GM21825 (cell line): ENCODE data around the gene APBA1.

Experiments
- ATAC-seq: cut with Tn5 transposase; IDR thresholded peaks from one replicate; pipeline ENCODE4 v1.9.1; 2021; ENCODE audit warnings: mild to moderate bottlenecking, moderate library complexity; ENCODE audit not compliant: unreplicated experiment

Gene APBA1

DNA sequence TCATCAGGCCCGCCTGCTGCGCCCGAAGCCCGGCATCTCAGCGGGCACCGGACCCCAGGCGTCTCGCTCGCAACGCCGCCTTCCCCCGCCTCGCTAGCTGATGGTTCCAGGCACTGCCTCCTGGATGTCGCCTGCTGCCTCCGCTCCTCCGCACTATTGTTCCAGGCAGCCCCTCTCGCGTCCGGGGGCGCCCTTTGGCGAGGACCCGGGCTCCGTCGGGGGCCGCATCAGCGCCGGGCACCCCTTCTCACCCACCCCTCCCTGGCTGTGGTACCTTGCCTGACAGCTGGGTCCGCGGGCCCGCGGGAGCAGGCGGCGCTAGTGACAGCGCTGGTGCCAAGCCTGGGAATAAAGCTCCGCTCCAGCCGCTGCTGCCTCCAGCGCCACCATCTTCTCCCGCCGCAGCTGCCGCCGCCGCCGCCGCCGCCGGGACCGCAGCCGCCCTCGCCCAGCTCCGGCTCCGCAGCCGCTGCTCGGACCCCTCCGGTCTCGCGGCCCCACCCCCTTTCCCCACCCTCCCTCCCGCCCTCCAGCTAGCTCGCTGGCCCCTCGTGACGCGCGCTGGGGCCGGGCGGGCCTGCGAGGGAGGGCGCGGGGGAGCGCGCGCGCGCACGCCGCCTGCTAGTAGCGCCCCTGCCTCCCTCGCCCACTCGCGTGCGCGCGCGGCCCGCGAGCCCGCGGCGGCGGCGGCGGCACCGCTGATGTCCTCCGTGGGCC lies at the start of gene APBA1:
TSS of gene APBA1 (minus strand) at position 493 of the 717 bp plus-strand sequence.
- ATAC-seq, result peak; percentile 32

DNA sequence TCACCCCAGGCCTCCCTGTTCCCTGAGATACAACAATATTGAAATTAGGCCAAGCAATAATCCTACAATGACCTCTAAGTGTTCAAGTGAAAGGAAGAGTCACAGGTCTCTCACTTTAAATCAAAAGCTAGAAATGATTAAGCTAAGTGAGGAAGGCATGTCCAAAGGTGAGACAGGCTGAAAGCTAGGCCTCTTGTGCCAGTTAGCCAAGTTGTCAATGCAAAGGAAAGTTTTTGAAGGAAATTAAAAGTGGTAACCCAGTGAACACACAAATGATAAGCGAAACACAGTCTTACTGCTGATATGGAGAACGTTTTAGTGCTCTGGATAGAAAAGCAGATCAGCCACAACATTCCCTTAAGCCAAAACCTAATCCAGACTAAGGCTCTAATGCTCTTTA lies 47.8 kb upstream of the APBA1 start:
- no peak for ATAC-seq

DNA sequence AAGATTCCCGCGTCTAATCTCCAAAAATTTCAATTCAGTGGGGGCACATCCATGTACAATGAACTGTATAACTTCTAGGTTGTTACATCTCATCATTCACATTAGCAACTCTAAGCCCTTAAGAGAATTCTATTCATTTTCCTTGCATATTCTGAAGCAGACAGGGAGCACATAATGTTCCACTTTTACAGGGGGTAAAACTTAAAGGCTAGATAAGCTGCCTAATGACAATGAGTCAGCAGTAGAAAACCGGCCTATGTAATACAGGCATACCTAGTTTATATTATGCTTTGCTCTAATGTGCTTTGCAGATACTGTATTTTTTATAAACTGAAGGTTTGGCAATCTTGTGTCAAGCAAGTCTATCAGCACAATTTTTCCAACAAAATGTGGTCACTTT lies 47.2 kb upstream of the APBA1 start:
- ATAC-seq, result no peak

DNA sequence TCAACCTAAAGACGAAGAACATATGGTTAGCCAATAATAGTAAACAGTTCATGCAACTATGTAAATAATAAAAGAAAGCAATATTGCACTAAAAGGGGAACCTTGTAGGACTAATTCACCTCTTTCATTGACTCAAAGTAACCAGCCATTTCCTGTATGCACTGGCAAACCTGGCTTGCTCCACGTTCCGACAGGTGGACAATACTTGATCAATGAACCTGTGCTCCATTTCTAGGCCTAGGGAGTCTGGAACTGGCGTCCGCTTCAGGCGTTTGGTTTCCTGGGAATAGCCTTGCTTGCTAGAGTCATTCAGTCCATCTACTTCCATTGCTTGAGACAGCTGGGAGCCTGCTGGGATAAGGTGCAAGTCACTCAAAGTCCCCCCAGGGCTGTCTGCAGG lies 46.0 kb upstream of the APBA1 start:
- no peak for ATAC-seq

DNA sequence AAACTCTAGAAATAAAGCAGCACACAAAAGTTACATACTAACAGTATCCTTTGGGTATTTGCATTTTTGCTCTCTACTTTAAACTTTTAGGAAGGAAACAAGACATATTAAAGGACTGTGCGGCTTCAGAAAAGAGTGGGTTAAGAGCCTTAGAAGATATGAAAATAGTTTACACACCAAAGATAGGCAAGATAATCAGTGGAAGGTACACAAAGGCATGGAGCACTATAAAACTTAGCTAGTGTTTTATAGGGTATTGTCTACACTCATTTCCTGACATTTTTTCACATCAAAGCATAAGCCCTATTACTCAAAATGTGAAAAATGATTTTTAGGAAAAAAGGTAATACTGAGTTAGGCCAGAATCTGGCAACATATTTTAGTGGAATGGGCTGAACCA lies 43.7 kb upstream of the APBA1 start:
- no peak for ATAC-seq

DNA sequence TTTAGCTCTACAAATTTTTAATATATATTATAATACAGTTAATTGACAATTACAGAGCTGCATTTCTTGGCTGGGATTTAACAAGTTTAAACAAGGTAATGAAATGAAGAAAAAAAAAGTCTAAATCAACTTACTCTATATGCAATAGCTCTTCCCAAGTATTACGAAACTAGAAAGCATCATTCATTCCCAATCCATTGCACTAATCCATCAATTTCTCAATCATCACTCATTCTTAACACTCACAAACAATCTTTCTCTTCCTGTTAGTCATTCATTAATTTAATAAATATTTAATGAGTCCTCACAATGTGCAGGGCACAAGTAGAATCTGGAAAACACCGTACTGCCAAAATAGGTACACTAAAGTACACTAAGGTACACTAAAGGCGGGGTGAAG lies 42.9 kb upstream of the APBA1 start:
- ATAC-seq, result no peak

DNA sequence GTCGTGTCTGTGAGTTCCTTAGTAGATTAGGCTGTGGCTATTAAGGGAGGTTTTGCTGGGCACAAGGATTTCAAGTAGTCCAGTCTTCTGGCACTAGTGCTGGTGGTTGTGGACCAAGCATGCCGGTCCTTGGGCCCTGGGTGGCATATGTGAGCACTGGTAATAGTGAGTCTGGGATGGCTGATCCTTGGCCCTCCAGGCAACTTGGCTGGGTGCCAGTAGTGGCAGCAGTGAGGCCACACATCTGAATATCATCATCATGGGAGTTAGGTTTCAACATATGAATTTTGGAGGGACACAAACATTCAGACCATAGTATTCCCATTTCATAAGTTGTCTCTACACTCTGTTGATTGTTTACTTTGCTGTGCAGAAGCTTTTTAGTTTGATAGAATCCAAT lies 25.3 kb upstream of the APBA1 start:
- ATAC-seq, result no peak

DNA sequence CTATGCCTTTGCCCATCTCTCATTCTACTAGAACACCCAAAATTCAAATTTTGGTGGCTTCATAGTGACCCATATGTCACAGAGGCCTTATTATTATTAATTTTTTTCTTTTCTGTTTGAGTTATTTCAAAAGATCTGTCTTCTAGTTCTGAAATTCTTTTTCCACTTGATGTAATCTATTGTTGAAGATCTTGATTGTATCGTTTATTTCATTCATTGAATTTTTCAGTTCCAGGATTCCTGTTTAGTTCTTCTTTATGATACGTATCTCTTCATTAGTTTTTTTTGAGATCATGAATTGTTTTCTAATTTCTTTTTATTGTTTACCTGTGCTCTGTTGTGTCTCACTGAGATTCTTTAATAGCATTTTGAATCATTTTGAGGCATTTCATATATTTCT lies 24.6 kb upstream of the APBA1 start:
- no peak for ATAC-seq

DNA sequence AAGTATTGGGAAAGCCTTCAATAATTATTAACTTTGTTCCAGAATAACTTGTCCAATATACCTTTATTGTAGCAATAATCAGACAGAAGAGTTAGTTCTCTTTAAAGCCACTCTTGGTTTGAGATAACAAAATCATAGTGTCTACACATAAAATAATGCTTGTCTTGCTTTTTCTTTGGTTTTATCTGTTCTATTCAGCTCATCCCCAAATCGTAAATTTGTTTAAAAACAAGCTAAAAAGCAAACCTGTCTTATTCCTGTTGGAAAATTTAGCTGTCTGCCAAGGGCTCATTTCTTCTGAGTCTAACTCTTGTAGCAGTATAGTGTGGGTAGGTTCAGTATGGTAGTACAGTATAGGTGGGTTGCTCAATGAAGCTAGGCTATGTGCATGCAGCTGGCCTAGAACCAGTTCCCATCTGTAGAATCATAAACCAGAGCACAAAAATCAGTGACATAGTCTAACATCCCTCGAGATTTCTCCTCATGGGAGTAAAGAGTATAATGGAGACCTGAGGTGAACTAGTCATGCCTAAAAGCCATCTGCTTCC lies 17.9 kb upstream of the APBA1 start:
- ATAC-seq, result no peak

DNA sequence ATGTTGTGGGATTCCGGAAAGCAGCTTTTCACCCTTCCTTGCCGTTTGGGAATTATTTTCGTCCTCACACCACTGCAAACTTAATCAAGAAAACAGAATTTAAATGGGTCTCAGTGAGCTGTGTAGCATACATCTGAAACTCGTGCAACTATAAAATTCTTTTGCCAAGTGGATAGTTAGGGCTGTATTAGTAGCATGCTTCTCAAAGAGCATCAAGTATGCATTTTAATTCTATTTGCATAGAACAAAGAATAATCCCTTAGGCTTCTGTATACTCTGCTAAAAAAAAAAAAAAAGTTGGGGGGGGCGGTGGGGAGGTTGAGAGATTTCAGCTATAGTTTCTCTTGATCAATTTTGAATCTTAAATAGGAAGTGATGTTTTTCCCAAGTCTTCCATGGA lies 11.8 kb upstream of the APBA1 start:
- no peak for ATAC-seq

DNA sequence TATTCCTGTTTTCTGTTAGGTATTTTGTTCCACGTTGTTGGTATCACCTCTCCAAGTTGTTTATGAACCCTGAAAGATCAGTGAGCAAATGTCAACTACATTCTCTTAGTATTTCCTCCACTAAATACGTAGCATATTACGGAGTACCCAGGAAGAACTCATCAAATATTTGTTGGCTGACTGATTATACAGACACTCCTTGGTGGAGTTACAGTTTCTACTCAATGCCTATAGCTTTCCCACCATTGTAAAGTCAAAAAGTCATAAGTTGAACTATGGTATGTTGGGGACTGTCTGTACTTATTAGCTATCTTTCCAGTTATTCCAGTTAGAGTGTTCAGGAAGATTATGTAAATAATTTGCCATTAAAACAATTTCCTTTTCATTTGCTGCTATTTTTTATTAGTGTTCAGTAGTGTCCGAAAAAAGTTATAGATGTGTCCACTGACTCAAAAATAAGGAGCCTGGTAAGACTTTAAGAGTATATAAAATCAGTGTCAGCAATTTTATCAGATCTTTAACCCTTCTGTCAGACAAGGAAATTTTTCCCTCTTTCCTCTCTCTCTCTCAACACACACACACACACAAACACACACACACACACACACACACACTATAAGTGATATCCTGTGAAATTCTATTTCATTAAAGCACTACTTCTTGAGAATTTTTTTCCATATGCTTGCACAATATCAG lies 6.8 kb upstream of the APBA1 start:
- ATAC-seq, result no peak

DNA sequence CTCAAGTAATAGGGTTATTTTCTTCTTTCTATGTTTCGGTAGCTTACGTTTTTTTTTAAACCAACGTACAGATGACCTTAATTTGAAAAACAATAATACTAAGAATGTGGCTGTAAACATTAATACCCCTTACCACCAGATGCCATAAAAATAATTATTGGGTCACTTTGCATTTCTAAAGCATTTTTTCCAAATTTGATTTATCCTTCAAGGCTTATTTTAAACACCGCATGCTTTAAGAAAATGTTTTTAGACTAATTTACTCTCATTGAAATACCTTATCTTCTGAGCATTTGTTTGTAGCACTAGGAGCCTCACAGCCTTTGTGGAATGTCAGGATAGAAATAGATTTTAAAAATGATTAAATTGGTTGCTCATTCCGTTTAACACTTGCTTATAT lies 5.8 kb upstream of the APBA1 start:
- no peak for ATAC-seq

DNA sequence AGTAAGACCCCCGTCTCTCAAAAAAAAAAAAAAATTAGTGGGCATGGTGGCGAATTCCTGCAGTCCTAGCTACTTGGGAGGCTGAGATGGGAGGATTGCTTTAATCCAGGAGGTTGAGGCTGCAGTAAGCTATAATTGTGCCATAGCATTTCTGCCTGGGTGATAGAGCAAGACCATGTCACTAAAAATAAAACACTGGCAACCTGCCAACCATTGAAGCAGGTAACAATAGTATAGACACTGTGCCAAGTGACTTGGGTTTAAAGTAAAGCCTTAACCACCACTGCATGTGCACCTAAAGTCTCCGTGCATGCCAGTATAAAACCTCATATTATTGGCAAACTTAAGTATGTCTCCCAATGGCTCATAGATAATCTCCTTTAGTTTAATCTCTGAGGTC lies 3.4 kb upstream of the APBA1 start:
- ATAC-seq, result no peak

DNA sequence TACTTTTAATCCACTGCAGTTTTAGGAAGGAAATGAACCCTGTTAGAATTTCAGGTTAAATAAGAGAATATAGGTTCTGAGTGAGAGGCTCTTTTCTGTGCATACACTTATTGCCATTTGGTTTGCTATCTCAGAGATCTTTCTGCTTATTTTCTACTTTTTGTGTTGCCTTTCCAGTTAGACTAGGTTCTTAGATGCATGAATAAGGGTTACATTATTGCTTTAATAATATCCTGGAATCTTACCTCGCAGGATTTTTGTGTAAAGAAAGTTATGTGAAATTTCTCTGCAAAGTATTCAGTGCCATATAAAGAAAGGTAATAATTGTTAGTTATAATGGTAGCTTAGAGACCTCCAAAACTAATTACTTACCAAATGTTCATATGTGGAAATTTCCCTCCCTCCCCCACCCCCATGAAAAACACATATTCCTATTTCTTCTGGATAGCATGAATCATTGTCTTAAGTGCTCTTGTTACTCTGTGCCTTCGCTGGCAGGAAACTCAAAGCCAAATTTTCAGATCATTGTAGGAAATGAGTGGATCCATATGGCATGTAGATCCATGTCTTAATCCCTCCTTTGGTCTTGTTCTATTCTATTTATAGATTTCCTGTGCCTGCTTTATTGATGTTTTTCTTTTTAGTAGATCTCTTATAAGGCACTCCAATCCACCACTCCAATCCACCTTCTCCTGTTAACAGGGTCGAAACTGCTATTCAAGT lies 2.7 kb upstream of the APBA1 start:
- no peak for ATAC-seq

DNA sequence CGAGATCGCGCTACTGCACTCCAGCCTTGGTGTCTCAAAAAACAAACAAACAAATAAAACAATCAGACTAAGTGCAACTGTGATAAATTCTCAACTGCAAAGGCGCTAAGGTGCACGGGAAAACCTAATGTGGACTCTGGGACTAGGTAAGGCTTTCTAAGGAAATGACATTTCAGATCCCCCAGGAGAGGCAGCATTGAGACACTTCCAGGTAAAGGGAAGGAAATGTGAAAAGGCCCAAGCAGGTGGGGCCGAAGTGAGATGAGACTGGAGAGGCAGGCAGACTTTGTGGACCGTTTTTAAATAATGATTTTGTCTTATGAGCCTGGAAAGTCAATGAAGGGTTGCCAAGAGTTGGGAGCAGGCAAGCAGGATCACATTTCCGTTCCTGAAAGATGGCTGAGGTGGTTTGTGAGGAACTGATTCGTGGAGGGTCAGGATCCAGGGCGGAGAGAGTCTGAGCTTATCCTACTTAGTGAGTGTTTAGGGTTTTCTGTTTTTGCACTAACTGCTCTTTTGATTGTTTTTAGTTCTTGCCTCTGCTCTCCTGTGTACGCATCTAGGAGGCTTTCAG lies 2.0 kb upstream of the APBA1 start:
- ATAC-seq, result no peak

DNA sequence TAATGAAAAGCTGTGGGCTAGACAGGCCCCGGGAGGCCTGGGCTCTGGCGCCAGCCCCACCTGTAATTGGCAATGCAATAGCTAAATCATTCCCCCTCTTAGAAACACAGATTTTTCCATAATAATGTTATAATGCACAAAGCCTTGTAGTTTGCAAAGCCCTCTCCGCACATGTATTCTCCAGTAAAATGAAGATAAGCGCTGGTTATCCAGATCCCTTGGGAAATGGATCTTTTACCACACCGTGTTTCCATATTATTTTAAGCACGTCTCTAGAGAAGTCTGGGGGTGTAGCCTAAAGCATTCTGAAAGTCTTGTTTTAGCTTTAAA lies 1.1 kb upstream of the APBA1 start:
- no peak for ATAC-seq

DNA sequence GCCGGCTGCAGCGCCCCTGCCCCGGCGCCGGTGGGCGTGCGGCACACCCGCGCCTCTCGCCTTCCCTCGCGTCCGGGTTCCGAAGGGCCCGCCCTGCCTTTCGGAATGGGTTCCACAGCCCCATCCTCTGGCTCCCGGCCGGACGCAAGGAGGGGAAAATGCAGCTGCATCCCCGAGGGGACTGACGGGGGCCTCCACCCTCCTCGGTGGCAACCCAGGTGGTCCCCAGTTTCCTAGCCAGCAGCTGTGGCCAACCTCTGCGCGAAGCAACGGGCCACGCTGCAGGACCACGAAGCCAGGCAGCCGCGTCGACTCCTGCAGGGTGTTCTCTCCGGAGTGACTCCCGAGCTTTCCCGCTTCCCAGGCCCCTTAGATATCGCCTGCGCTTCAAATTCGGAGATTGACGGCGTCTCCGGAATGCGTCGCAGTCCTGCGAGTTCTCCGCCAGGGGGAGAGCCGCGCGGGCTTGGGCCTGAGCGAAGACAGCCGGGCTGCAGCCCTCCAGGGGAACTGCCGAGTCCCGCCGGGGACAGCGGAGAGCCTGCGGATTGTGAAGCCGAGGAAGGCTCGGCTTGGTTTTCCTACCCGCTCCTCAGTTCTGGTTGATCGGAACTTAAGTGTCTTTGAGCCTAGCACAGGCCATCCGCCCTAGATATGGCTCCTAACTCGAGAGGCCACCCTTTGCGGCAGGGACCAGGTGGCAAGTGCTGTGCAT lies 582 bp upstream of the APBA1 start:
- peak; percentile 96 for ATAC-seq

DNA sequence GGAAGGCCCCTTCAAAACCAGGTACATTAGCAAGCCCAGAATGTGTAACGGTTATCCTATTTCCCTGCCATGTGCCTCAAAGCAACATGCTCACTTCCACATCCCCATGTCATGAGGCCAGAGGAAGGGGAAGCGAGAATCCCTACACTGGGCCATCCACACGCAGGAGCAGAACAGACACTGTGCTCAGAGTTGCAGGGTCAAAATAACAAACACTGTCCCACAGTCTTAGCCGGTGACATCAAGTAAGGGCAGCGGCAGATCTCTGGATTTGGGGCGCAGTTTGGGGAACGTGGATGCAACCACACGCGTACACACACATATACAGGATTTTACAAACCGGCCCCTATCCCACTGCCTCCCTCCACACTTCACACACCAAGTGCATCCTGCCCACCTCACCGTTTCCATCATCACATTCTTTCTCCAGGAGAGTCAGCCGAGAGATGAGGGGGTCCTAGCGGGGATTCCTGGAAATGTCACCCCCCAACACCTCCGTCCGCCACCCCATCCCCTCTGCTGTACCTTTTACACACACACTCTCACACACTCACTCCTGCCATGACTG lies 776 bp downstream of the APBA1 start:
- no peak for ATAC-seq

DNA sequence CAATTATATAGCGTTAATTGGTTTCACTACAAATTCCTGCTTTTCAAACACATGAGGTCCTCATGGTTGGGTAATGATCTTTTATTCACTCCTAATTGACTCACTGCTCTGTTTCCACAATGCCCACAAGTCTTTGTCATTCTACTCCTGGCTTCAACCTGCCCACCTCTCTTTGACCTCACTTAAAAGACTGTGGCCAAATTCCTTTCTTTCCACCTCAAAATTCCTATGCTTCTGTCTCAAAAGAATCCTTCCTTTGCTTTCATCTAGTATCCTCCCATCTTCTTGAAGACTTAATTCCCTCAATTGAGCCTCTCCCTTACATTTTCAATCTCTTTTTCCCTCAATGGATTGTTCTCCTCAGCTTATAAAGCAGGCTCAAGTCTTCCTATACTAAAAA lies 4.9 kb downstream of the APBA1 start:
- ATAC-seq, result no peak

DNA sequence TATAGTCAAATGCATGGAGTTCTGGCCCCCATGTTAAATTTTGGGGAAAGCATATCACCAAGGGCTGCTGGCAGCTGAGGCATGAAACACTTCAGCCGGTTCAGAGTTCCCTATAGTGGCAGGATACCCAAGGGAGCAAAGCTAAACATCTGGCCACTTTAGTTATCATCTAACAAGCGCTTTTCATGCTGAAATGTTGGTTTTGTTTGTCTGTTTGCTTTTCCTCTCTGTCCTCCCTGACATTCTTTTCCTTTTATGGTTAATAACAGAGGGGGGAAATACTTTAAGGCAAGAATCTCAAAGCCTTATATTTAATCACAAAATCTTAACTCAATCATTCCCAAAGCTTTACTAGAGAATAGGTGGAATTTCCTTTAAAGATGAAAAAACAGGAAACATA lies 11.9 kb downstream of the APBA1 start:
- ATAC-seq, result no peak
